Measurements from ENCODE around the gene AACS.
"Not testable (repeated sequence)": the region's sequence is repeated elsewhere in the genome, so short reads cannot be mapped to it uniquely, and the experiment has no call there.

AACS gene

DNA sequence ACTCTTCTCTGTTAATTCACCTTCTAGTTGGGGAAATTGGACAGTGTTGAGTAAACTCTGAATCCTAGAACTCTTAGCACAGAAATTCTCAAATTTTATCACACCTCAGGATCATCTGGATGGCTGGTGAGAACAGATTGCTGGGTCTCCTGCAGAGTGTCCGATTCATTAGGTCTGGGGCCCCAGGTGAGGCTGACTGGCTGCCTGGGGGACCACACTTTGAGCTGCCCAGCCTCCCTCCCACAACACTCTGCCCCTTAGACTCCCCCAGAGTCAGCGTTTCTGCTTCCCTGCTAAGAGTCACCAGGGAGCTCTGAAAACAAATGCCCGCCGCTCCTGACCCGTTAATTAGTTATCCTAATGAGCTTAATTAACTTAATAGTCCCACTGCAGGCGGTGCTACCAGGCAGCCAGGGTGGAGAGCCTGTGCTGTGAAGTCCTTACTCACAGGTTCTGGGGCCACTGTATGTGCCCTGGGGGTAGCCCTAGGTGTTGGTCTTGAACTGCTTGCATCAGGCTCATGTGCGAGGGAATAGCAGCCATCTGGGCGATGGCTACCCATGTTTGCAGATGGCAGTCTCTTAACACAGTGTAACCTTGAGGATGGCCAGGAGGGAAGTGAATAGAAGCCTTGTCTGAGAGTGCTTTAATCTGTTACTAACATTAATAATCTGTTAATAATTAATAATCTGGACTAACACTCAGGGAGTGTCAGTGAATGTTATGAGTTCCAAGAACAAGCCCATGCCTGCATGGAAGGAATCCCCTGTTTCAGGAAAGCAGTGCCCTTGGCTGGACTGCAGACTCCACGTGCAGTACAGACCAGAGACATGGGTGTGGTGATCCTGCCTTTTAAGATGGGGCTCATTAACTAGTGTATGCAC lies 35.6 kb downstream of the AACS start:
- H3K4me1 ChIP-seq = peaks cover 12 to 59% (median 53%) of the 10 kb centered on the region in 10 experiments
- no peak overlapping the region for H3K4me2 ChIP-seq
- peaks cover 15 to 49% (median 25%) of the 10 kb centered on the region in 11 experiments for H3K36me3 ChIP-seq
- H3K9me3 ChIP-seq (replicated peaks in 1 of 11) = no peaks in the 10 kb centered on the region
- no peak overlapping the region for H3K9ac ChIP-seq
- H4K20me1 ChIP-seq = peaks cover 0 to 27% (median 0%) of the 10 kb centered on the region in 11 experiments; a peak in 6 of 22 replicates
- H3K27ac ChIP-seq = no peak overlapping the region
- no peaks in the 10 kb centered on the region for H3K27me3 ChIP-seq
- H3K4me3 ChIP-seq = no peak overlapping the region
- no peak for TF ChIP-seq Cebpa-rat (IDR thresholded peaks at IDR 0.05)

DNA sequence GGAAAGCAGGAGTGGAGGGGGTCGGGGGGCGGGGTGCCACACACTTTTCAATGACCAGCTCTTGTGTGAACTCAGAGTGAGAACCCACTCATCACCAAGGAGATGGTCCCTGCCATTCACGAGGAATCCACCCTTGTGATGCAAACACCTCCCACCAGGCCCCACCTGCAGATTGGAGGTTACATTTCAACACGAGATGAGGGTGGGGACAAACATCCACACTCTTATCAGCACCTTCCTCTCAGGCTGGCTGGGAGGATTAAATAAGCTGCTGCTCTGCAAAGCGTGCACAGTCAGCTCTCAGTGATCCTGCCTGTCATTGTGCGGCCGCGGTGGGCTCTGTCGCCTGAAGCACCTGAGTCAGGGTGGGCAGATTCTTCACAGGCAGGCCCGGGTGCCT lies 39.7 kb downstream of the AACS start:
- Histone ChIP-seq H3K36me3 (peaks cover 26 to 82% (median 49%) of the 10 kb centered on the region in 11 experiments), H3K4me3 (peak overlapping the region in 1 of 10 experiments; percentile 25; a peak in 1 of 20 replicates)
- TF ChIP-seq Cebpa-rat (IDR thresholded peaks at IDR 0.05) = no peak

DNA sequence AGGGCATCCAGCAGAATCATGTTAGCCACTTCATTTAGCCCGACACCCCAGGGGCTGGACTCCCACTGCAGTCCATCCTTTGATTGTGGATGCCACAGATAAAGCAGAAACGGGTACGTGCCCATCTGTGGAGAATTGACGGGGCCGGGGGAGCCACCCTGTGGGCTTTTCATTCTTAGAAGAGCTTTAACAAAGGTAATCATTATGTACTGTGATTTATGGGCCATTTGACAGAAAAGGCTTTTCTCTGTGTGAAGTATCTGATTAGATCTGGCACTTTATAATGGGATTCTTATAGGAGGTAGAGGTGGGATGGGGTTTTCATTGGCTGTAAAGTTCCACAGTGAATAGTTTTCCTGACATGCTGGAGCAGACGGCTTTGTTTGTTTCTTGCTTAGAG lies 40.4 kb downstream of the AACS start:
- no peak for TF ChIP-seq Cebpa-rat (IDR thresholded peaks at IDR 0.05)
- H3K4me3 ChIP-seq = peak overlapping the region in 2 of 10 experiments; percentile 25; a peak in 2 of 20 replicates
- H3K27me3 ChIP-seq = no peaks in the 10 kb centered on the region
- no peaks in the 10 kb centered on the region; a peak in 1 of 22 replicates for H4K20me1 ChIP-seq
- peak overlapping the region in 9 of 11 experiments; percentile 51 to 97 (median 82); a peak in 19 of 22 replicates for H3K4me2 ChIP-seq
- peak overlapping the region in 4 of 11 experiments; percentile 5 to 61 (median 32); a peak in 6 of 22 replicates for H3K27ac ChIP-seq
- H3K4me1 ChIP-seq = peaks cover 10 to 58% (median 42%) of the 10 kb centered on the region in 10 experiments; a peak in 17 of 20 replicates
- peak overlapping the region in 2 of 11 experiments; percentile 50 to 52; a peak in 4 of 22 replicates for H3K9ac ChIP-seq
- H3K9me3 ChIP-seq (replicated peaks in 1 of 11) = no peaks in the 10 kb centered on the region
- peaks cover 26 to 85% (median 49%) of the 10 kb centered on the region in 11 experiments for H3K36me3 ChIP-seq

More for the DNA sequence above, 39.7 kb downstream of the AACS start:
- no peak overlapping the region; a peak in 1 of 22 replicates for H3K27ac ChIP-seq
- H3K4me2 ChIP-seq = peak overlapping the region in 10 of 11 experiments; percentile 0 to 97 (median 80); a peak in 18 of 22 replicates
- peak overlapping the region in 2 of 11 experiments; percentile 50 to 52; a peak in 2 of 22 replicates for H3K9ac ChIP-seq
- no peaks in the 10 kb centered on the region for H3K9me3 ChIP-seq (replicated peaks in 1 of 11)
- no peaks in the 10 kb centered on the region for H3K27me3 ChIP-seq
- peaks cover 10 to 55% (median 42%) of the 10 kb centered on the region in 10 experiments; a peak in 17 of 20 replicates for H3K4me1 ChIP-seq
- no peaks in the 10 kb centered on the region; a peak in 1 of 22 replicates for H4K20me1 ChIP-seq

DNA sequence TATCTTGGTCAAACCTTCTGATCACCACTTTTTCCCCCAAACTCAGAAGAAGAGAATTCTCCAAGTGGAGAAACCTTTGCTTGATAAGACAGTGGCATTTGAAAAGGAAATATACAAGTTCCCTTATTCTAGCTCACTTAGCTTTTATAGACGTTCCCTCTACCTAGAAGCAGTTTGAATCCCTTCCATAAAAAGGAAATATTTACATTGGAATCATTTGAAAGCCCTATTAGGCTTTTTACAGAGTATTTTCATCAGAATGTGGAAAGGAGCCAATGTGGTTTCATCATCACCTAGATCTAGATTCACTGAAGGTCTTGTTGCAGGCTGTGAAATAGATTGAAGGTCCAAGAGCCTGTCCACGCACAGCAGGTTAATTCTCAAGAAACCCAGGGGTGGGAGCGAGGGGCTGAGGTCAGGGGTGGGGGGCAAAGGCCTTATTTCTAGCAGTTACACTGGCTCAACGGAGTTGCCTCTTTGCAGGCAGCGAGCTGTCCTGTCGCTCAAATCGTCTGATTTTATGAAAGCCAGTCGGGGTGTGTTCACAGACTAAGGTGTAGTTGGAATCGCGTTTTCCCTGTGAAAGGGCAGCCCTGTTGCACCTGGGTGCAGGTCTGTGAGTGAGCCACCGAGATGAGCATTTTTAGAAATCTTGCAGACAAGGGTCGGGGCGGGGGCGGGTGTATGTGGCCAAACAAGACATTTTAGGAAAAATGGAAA lies 45.6 kb downstream of the AACS start:
- H3K4me1 ChIP-seq = peaks cover 6 to 57% (median 29%) of the 10 kb centered on the region in 10 experiments; a peak in 17 of 20 replicates
- H3K9ac ChIP-seq = no peak overlapping the region
- H3K4me3 ChIP-seq = no peak overlapping the region
- H3K27me3 ChIP-seq = no peaks in the 10 kb centered on the region
- peaks cover 16 to 81% (median 42%) of the 10 kb centered on the region in 11 experiments; a peak in 21 of 22 replicates for H3K36me3 ChIP-seq
- H3K27ac ChIP-seq = no peak overlapping the region
- H3K9me3 ChIP-seq (replicated peaks in 1 of 11) = peaks cover 6 to 17% (median 13%) of the 10 kb centered on the region in 11 experiments; a peak in 18 of 22 replicates
- H3K4me2 ChIP-seq = no peak overlapping the region; a peak in 2 of 22 replicates
- H4K20me1 ChIP-seq = no peaks in the 10 kb centered on the region
- no peak for TF ChIP-seq Cebpa-rat (IDR thresholded peaks at IDR 0.05)

DNA sequence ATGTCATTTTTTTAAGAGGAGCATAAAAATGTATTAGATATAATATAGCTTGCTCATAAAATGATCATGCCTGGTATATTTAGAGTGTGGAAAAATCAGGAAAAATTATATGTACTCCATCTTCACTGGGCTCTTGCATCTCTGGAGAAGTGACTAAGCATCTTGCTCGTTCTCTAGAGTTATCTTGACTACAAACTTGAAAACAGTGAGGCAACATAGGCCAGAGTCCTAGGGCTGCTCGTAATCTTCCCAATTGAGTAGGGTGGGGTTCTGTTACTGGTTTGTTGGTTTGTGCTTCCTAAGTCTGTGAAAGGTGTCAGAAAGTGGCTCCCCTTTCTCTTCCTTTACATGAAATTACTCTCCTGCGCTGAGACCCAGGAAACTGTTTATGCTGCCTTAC lies 46.2 kb downstream of the AACS start:
- Histone ChIP-seq H3K9ac (no peak overlapping the region), H3K4me2 (no peak overlapping the region), H3K36me3 (peaks cover 16 to 85% (median 42%) of the 10 kb centered on the region in 11 experiments; a peak in 21 of 22 replicates)

DNA sequence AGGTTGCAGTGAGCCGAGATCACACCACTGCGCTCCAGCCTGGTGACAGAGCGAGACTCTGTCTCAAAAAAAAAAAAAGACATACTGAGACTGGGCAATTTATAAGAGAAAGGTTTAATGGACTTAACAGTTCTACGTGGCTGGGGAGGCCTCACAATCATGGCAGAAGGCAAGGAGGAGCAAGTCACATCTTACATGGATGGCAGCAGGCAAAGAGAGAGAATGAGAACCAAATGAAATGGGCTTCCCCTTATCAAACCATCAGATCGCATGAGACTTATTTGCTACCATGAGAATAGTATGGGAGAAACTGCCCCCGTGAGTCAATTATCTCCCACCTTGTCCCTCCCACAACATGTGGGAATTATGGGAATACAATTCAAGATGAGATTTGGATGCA lies 47.4 kb downstream of the AACS start:
- not testable (repeated sequence) for H3K27me3 ChIP-seq, H3K4me3 ChIP-seq, H4K20me1 ChIP-seq, H3K27ac ChIP-seq, H3K9ac ChIP-seq, H3K4me2 ChIP-seq
- Histone ChIP-seq H3K9me3 (replicated peaks in 1 of 11) (peaks cover 6 to 17% (median 13%) of the 10 kb centered on the region in 11 experiments; a peak in 18 of 22 replicates), H3K4me1 (peaks cover 0 to 43% (median 15%) of the 10 kb centered on the region in 10 experiments; a peak in 13 of 20 replicates), H3K36me3 (peaks cover 16 to 81% (median 45%) of the 10 kb centered on the region in 11 experiments; a peak in 21 of 22 replicates)

More for the DNA sequence above, 46.2 kb downstream of the AACS start:
- Histone ChIP-seq H3K9me3 (replicated peaks in 1 of 11) (peaks cover 6 to 17% (median 13%) of the 10 kb centered on the region in 11 experiments; a peak in 18 of 22 replicates), H3K4me1 (peaks cover 6 to 56% (median 27%) of the 10 kb centered on the region in 10 experiments; a peak in 17 of 20 replicates), H3K4me3 (no peak overlapping the region), H3K27ac (no peak overlapping the region), H4K20me1 (no peaks in the 10 kb centered on the region), H3K27me3 (no peaks in the 10 kb centered on the region)
- no peak for TF ChIP-seq Cebpa-rat (IDR thresholded peaks at IDR 0.05)

DNA sequence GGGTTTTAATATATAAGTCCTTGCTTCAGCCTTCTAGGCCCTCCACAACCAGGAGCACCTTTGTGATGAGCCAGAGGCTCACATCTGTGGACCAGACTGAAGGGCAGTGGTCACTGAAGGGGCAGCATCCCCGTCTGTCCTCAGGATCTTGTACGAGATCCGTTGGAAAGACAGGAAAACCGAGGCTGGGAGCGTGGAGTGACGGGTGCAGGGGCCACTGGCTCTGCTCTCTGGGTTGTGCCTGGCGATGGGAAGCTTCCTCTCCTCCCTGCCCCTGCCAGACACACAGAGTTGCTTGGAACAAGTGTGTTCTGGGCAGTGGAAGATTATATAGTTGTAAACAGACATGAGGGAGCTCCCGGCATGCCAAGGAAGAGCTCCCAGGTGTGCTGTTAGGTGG lies 48.0 kb downstream of the AACS start:
- Histone ChIP-seq H3K4me2 (no peak overlapping the region), H3K4me1 (peaks cover 0 to 37% (median 8%) of the 10 kb centered on the region in 10 experiments; a peak in 11 of 20 replicates), H3K27ac (no peak overlapping the region), H3K9me3 (replicated peaks in 1 of 11) (peaks cover 6 to 18% (median 13%) of the 10 kb centered on the region in 11 experiments; a peak in 18 of 22 replicates), H4K20me1 (no peaks in the 10 kb centered on the region), H3K4me3 (no peak overlapping the region), H3K27me3 (no peaks in the 10 kb centered on the region), H3K36me3 (peaks cover 17 to 81% (median 51%) of the 10 kb centered on the region in 11 experiments; a peak in 21 of 22 replicates), H3K9ac (no peak overlapping the region)
- TF ChIP-seq Cebpa-rat (IDR thresholded peaks at IDR 0.05) = no peak

DNA sequence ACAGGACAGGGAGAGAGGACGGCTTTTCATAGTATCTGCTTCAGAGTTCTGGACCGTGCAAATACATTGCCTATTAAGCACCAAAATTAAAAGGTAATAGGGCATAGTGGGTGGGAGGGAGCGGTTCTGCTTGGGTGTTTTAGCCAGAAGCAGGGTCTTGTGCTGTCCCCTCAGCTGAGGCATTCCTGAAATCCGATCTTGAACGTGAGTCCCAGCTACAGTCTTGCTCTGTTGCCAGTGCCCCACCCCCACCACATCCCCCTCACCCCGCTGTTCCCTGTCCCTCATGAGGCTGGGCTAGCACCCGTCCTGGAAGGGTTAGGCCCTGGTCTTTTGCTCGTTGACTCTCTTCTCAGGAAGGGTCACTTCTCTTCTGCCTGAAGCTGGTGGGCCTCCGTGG lies 48.6 kb downstream of the AACS start:
- no peak overlapping the region for H3K27ac ChIP-seq
- H3K4me2 ChIP-seq = no peak overlapping the region
- H3K9me3 ChIP-seq (replicated peaks in 1 of 11) = peaks cover 6 to 23% (median 17%) of the 10 kb centered on the region in 11 experiments; a peak in 19 of 22 replicates
- no peaks in the 10 kb centered on the region for H3K27me3 ChIP-seq
- H3K36me3 ChIP-seq = peaks cover 19 to 81% (median 52%) of the 10 kb centered on the region in 11 experiments; a peak in 21 of 22 replicates
- TF ChIP-seq Cebpa-rat (IDR thresholded peaks at IDR 0.05) = no peak
- no peak overlapping the region for H3K9ac ChIP-seq
- H4K20me1 ChIP-seq = no peaks in the 10 kb centered on the region
- no peak overlapping the region for H3K4me3 ChIP-seq
- peaks cover 0 to 36% (median 8%) of the 10 kb centered on the region in 10 experiments; a peak in 11 of 20 replicates for H3K4me1 ChIP-seq

Data from BLaER1 treated with 17β-estradiol and CSF1 and Interleukin-3, amounts not matched to agents 10 nM and 100 nM (cell line).